ENCODE results near the gene CNTNAP2.

- TF ChIP-seq CTCF (IDR thresholded peaks at IDR 0.05) (no peak), POLR2A (IDR thresholded peaks at IDR 0.05) (no peak)
These were observed 1478.4 kb downstream of the CNTNAP2 start for GRCh38 chr7:147595042-147595441.
